ENCODE data around the gene ITPKB.
"Not testable (repeated sequence)": the region's sequence is repeated elsewhere in the genome, so short reads cannot be mapped to it uniquely, and the experiment has no call there.

ITPKB gene

GRCh38 chr1:226754793-226755533, 15.9 kb upstream of the ITPKB start:
- DNase-seq (ENCODE audit: low read depth) = no peak

- no peak for DNase-seq (ENCODE audit: low read depth)
Measured at GRCh38 chr1:226754097-226754496, 15.0 kb upstream of the ITPKB start.

- no peak for DNase-seq (ENCODE audit: low read depth)
Measured at GRCh38 chr1:226751703-226752102, 12.6 kb upstream of the ITPKB start.

GRCh38 chr1:226751214-226751613, 12.1 kb upstream of the ITPKB start:
- DNase-seq (ENCODE audit: low read depth) = no peak

GRCh38 chr1:226749467-226749866, 10.4 kb upstream of the ITPKB start:
- no peak for DNase-seq (ENCODE audit: low read depth)

- DNase-seq (ENCODE audit: low read depth) = no peak
Measured at GRCh38 chr1:226748306-226748705, 9.2 kb upstream of the ITPKB start.

GRCh38 chr1:226747519-226748263, 8.6 kb upstream of the ITPKB start:
- not testable (repeated sequence) for DNase-seq (ENCODE audit: low read depth)

GRCh38 chr1:226743259-226743658, 4.2 kb upstream of the ITPKB start:
- DNase-seq (ENCODE audit: low read depth) = no peak

GRCh38 chr1:226741009-226741408, 1.9 kb upstream of the ITPKB start:
- no peak for DNase-seq (ENCODE audit: low read depth)

GRCh38 chr1:226739696-226740065, 599 bp upstream of the ITPKB start:
- no peak for DNase-seq (ENCODE audit: low read depth)

GRCh38 chr1:226738421-226738994, 574 bp downstream of the ITPKB start:
- no peak for DNase-seq (ENCODE audit: low read depth)

- DNase-seq (ENCODE audit: low read depth) = no peak
Measured at GRCh38 chr1:226737819-226738420, 1.2 kb downstream of the ITPKB start.

- DNase-seq (ENCODE audit: low read depth) = no peak
Measured at GRCh38 chr1:226736908-226737818, 1.9 kb downstream of the ITPKB start.

GRCh38 chr1:226736001-226736907, 2.8 kb downstream of the ITPKB start:
- no peak for DNase-seq (ENCODE audit: low read depth)

GRCh38 chr1:226735576-226735975, 3.5 kb downstream of the ITPKB start:
- DNase-seq (ENCODE audit: low read depth) = no peak

- no peak for DNase-seq (ENCODE audit: low read depth)
Measured at GRCh38 chr1:226734611-226735153, 4.4 kb downstream of the ITPKB start.

- DNase-seq (ENCODE audit: low read depth) = no peak
Measured at GRCh38 chr1:226733876-226734275, 5.2 kb downstream of the ITPKB start.

GRCh38 chr1:226733304-226733703, 5.8 kb downstream of the ITPKB start:
- DNase-seq (ENCODE audit: low read depth) = no peak

GRCh38 chr1:226732856-226733291, 6.2 kb downstream of the ITPKB start:
- DNase-seq (ENCODE audit: low read depth) = no peak

GRCh38 chr1:226731257-226731893, 7.7 kb downstream of the ITPKB start:
- no peak for DNase-seq (ENCODE audit: low read depth)
